ENCODE measurements around the gene POLA1.

The POLA1 gene

GRCh38 chrX:24999511-24999910 is 305.8 kb downstream of the POLA1 start:
- TF ChIP-seq SNAI2 (CRISPR knock-in tag; IDR thresholded peaks at IDR 0.05) (no peak), ESRRG (CRISPR knock-in tag; IDR thresholded peaks at IDR 0.05) (no peak), TCF4 (CRISPR knock-in tag; IDR thresholded peaks at IDR 0.05; ENCODE audit: borderline replicate concordance) (no peak), TSHZ2 (CRISPR knock-in tag; IDR thresholded peaks at IDR 0.05) (no peak), PATZ1 (CRISPR knock-in tag; IDR thresholded peaks at IDR 0.05; ENCODE audit: borderline replicate concordance) (no peak), ZNF70 (CRISPR knock-in tag; IDR thresholded peaks at IDR 0.05) (no peak)
- no peak for ATAC-seq

GRCh38 chrX:25001808-25002660 is 308.3 kb downstream of the POLA1 start:
- no peak for ATAC-seq

GRCh38 chrX:25002661-25003020 is 308.9 kb downstream of the POLA1 start:
- ATAC-seq = no peak
- TF ChIP-seq ZC3H10 (CRISPR knock-in tag; IDR thresholded peaks at IDR 0.05) = no peak
- no peak for TF ChIP-seq SNAI2 (CRISPR knock-in tag; IDR thresholded peaks at IDR 0.05)
- no peak for TF ChIP-seq TOX (CRISPR knock-in tag; IDR thresholded peaks at IDR 0.05; ENCODE audit: borderline replicate concordance)
- no peak for TF ChIP-seq CSDC2 (CRISPR knock-in tag; IDR thresholded peaks at IDR 0.05)
- TF ChIP-seq CSRNP3 (CRISPR knock-in tag; IDR thresholded peaks at IDR 0.05) = no peak
- TF ChIP-seq GLIS3 (CRISPR knock-in tag; IDR thresholded peaks at IDR 0.05) = no peak
- TF ChIP-seq CREB5 (CRISPR knock-in tag; IDR thresholded peaks at IDR 0.05; ENCODE audit: low read depth) = no peak
- TF ChIP-seq BACH2 (CRISPR knock-in tag; IDR thresholded peaks at IDR 0.05; ENCODE audit: borderline replicate concordance) = no peak
- TF ChIP-seq ZNF565 (CRISPR knock-in tag; conservative IDR thresholded peaks at IDR 0.05; ENCODE audit: low read depth) = no peak
- no peak for TF ChIP-seq RARB (CRISPR knock-in tag; IDR thresholded peaks at IDR 0.05)
- TF ChIP-seq ARNTL (CRISPR knock-in tag; IDR thresholded peaks at IDR 0.05; ENCODE audit: borderline replicate concordance, low read depth) = no peak
- TF ChIP-seq ZNF8 (CRISPR knock-in tag; IDR thresholded peaks at IDR 0.05) = no peak
- TF ChIP-seq ESRRG (CRISPR knock-in tag; IDR thresholded peaks at IDR 0.05) = no peak
- TF ChIP-seq POU6F1 (CRISPR knock-in tag; IDR thresholded peaks at IDR 0.05; ENCODE audit: borderline replicate concordance, low read depth) = no peak
- no peak for TF ChIP-seq TSHZ2 (CRISPR knock-in tag; IDR thresholded peaks at IDR 0.05)
- no peak for TF ChIP-seq ZFP30 (CRISPR knock-in tag; IDR thresholded peaks at IDR 0.05)
- no peak for TF ChIP-seq OSR1 (CRISPR knock-in tag; IDR thresholded peaks at IDR 0.05)

More at GRCh38 chrX:25001808-25002660, 308.3 kb downstream of the POLA1 start:
- no peak for TF ChIP-seq ZNF565 (CRISPR knock-in tag; conservative IDR thresholded peaks at IDR 0.05; ENCODE audit: low read depth)
